HUES6 (cell line): ENCODE data around the gene ADGRL3.
A peak's percentile ranks its signal among the peaks of the same experiment; 100 is the strongest.

Experiments used
- H3K27ac ChIP-seq: 2 replicates; pipeline ENCODE4 v1.7.0; 2013; ENCODE audit warnings: low read depth, mild to moderate bottlenecking, low read length, inconsistent platforms
- H3K27me3 ChIP-seq: 2 replicates; pipeline ENCODE4 v1.6.1; 2013; ENCODE audit warnings: low read length; ENCODE audit not compliant: control insufficient read depth, insufficient read depth
- H3K36me3 ChIP-seq: 2 replicates; pipeline ENCODE4 v1.6.1; 2013; ENCODE audit warnings: low read length; ENCODE audit not compliant: control insufficient read depth, insufficient read depth
- H3K4me1 ChIP-seq: 2 replicates; pipeline ENCODE4 v1.6.1; 2013; ENCODE audit warnings: low read length; ENCODE audit not compliant: control insufficient read depth, insufficient read depth
- H3K4me3 ChIP-seq: 2 replicates; pipeline ENCODE4 v1.5.1; 2013; ENCODE audit warnings: low read depth, low read length
- H3K9ac ChIP-seq: one replicate; pipeline ENCODE4 v1.6.1; 2013; ENCODE audit warnings: mild to moderate bottlenecking, low read length
- H3K9me3 ChIP-seq: 2 replicates; pipeline ENCODE4 v1.6.1; 2013; ENCODE audit warnings: low read depth, low read length; ENCODE audit not compliant: control insufficient read depth, insufficient read depth

The ADGRL3 gene

GRCh38 chr4:61911313-61911756, 711.2 kb downstream of the ADGRL3 start:
- Histone ChIP-seq H3K36me3 (no peaks in the 10 kb centered on the region), H3K27me3 (no peaks in the 10 kb centered on the region), H3K9me3 (no peaks in the 10 kb centered on the region), H3K9ac (peak overlapping the region; percentile 21), H3K27ac (peak overlapping the region; percentile 86), H3K4me3 (peak overlapping the region; percentile 38), H3K4me1 (peaks cover 59% of the 10 kb centered on the region)

GRCh38 chr4:61913619-61914018, 713.5 kb downstream of the ADGRL3 start:
- Histone ChIP-seq H3K9me3 (no peaks in the 10 kb centered on the region; the same call in 1 of the 2 replicates), H3K27me3 (no peaks in the 10 kb centered on the region), H3K27ac (no peak overlapping the region), H3K4me1 (peaks cover 61% of the 10 kb centered on the region), H3K4me3 (no peak overlapping the region), H3K9ac (no peak overlapping the region), H3K36me3 (no peaks in the 10 kb centered on the region)

DNA sequence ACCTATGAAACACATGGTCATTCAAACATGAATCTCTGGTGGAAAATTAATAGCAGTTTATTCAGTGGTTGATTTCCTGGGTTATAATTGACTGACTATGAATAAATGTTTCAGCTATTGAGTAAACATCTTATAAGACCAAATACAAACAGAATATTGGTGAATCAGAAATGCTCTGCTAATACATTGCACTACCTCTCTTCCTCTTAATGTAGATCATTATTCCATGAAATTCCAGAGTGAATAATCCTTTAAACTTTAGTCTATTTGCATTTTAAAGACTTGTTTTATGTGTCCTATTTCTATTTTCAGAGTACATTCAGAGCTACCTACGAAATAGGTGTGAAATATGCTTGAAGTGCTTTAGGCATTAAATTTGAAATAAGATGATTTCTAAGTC, 715.4 kb downstream of the ADGRL3 start:
- no peak overlapping the region for H3K4me3 ChIP-seq

DNA sequence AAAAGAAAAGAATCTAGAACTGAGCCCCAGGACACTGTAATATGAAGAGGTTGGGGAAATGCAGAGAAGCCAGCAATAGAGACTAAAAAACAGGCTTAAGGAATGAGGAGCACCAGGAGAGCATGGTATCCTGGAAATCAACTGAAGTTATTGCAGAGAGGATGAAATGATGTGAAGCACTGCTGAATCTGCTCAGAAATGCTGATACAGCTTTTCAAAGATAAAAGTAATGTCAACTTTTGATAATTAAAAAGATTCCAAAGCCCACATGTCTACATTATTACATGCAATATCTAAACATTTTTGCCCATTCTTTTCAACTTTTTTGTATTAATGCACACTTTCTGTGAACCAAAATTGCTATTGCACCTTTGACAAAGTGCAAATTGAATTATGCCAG, 718.4 kb downstream of the ADGRL3 start:
- peaks cover 33% of the 10 kb centered on the region for H3K4me1 ChIP-seq
- H3K9me3 ChIP-seq: no peaks in the 10 kb centered on the region; the same call in 1 of the 2 replicates
- no peaks in the 10 kb centered on the region for H3K27me3 ChIP-seq
- no peaks in the 10 kb centered on the region for H3K36me3 ChIP-seq
- no peak overlapping the region for H3K27ac ChIP-seq
- H3K9ac ChIP-seq: no peak overlapping the region
- H3K4me3 ChIP-seq: no peak overlapping the region

More for the DNA sequence above, 715.4 kb downstream of the ADGRL3 start:
- H3K4me1 ChIP-seq: peaks cover 50% of the 10 kb centered on the region
- no peaks in the 10 kb centered on the region; the same call in 1 of the 2 replicates for H3K9me3 ChIP-seq
- H3K27ac ChIP-seq: no peak overlapping the region
- H3K9ac ChIP-seq: no peak overlapping the region
- H3K27me3 ChIP-seq: no peaks in the 10 kb centered on the region
- no peaks in the 10 kb centered on the region for H3K36me3 ChIP-seq

GRCh38 chr4:61918987-61919386, 718.9 kb downstream of the ADGRL3 start:
- Histone ChIP-seq H3K27me3 (no peaks in the 10 kb centered on the region), H3K4me3 (no peak overlapping the region), H3K4me1 (peaks cover 33% of the 10 kb centered on the region), H3K9me3 (no peaks in the 10 kb centered on the region; the same call in 1 of the 2 replicates), H3K27ac (no peak overlapping the region), H3K9ac (no peak overlapping the region), H3K36me3 (no peaks in the 10 kb centered on the region)

GRCh38 chr4:61919561-61919960, 719.4 kb downstream of the ADGRL3 start:
- Histone ChIP-seq H3K27ac (no peak overlapping the region), H3K9ac (no peak overlapping the region), H3K9me3 (no peaks in the 10 kb centered on the region; the same call in 1 of the 2 replicates), H3K27me3 (no peaks in the 10 kb centered on the region), H3K4me3 (no peak overlapping the region), H3K4me1 (peaks cover 27% of the 10 kb centered on the region), H3K36me3 (no peaks in the 10 kb centered on the region)

DNA sequence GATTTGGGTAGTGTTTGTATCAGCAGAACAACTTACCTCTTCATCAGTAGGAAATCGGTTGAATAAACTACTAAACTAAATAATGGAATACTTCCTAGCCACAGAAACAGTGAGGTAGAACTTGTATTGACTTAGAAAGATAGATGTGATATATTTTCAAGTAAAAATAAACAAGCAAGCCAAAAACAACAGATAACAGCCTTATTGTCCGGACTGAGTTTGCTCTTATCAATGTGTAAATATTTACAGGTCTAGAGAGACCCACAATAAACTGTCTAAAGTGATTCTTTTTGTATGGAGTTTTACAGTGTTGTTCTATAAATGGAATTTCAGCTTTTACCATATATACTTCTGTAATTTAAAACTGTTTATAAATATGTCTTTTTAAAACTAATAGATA, 721.8 kb downstream of the ADGRL3 start:
- Histone ChIP-seq H3K9me3 (no peaks in the 10 kb centered on the region; the same call in 1 of the 2 replicates), H3K36me3 (no peaks in the 10 kb centered on the region), H3K4me3 (no peak overlapping the region), H3K27ac (no peak overlapping the region), H3K27me3 (no peaks in the 10 kb centered on the region), H3K9ac (no peak overlapping the region), H3K4me1 (peaks cover 19% of the 10 kb centered on the region)

GRCh38 chr4:61922766-61923165, 722.6 kb downstream of the ADGRL3 start:
- H3K36me3 ChIP-seq: no peaks in the 10 kb centered on the region
- H3K27ac ChIP-seq: no peak overlapping the region
- H3K27me3 ChIP-seq: no peaks in the 10 kb centered on the region
- no peak overlapping the region for H3K4me3 ChIP-seq
- no peak overlapping the region for H3K9ac ChIP-seq
- peaks cover 19% of the 10 kb centered on the region for H3K4me1 ChIP-seq
- H3K9me3 ChIP-seq: no peaks in the 10 kb centered on the region; the same call in 1 of the 2 replicates

GRCh38 chr4:61923179-61923578, 723.1 kb downstream of the ADGRL3 start:
- H3K4me1 ChIP-seq: peaks cover 19% of the 10 kb centered on the region
- H3K36me3 ChIP-seq: no peaks in the 10 kb centered on the region
- H3K27ac ChIP-seq: no peak overlapping the region
- H3K9ac ChIP-seq: no peak overlapping the region
- H3K27me3 ChIP-seq: no peaks in the 10 kb centered on the region
- no peak overlapping the region for H3K4me3 ChIP-seq
- no peaks in the 10 kb centered on the region for H3K9me3 ChIP-seq

DNA sequence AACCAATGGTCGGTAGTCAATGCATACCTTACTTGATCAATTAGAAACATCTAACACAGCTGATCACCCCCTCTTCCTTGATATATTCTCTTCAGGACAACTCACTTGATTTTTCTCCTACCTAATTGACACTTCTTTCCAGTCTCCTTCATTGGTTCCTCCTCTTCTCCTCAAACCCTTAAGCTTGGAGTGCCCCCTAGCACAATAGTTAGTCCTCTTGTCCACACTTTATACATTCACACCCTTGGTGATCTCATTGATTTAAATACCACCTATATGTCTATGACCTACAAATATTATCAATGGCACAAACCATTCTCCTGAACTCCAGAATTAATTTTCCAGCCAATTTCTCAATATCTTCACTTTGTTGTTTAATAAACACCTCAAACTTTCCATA, 724.0 kb downstream of the ADGRL3 start:
- no peak overlapping the region for H3K9ac ChIP-seq
- no peaks in the 10 kb centered on the region for H3K9me3 ChIP-seq
- no peaks in the 10 kb centered on the region for H3K36me3 ChIP-seq

DNA sequence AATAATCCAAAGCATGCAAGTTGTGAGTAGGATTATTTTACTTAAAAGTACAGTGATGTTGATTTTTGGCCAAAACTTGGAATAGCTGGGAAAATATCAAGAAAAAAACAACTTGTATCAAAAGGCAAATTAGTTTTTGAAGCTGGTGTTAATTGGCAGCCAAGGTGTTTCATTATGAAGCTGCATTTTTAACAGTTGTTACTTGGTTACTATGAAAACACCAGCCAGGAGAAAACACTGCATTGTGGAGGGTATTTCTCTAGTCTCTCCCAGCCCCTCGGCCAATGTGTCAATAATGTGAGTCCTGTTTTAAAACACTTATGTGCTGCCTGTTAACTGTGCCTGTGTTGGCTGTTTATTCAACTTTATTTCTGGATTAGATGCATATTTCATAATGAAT, 733.4 kb downstream of the ADGRL3 start:
- H3K9ac ChIP-seq: no peak overlapping the region
- H3K36me3 ChIP-seq: no peaks in the 10 kb centered on the region
- H3K9me3 ChIP-seq: no peaks in the 10 kb centered on the region
- H3K4me3 ChIP-seq: no peak overlapping the region
- H3K27me3 ChIP-seq: no peaks in the 10 kb centered on the region
- no peak overlapping the region for H3K27ac ChIP-seq
- H3K4me1 ChIP-seq: no peaks in the 10 kb centered on the region

More for the DNA sequence above, 724.0 kb downstream of the ADGRL3 start:
- no peaks in the 10 kb centered on the region for H3K27me3 ChIP-seq
- peaks cover 15% of the 10 kb centered on the region for H3K4me1 ChIP-seq
- H3K4me3 ChIP-seq: no peak overlapping the region
- H3K27ac ChIP-seq: no peak overlapping the region

DNA sequence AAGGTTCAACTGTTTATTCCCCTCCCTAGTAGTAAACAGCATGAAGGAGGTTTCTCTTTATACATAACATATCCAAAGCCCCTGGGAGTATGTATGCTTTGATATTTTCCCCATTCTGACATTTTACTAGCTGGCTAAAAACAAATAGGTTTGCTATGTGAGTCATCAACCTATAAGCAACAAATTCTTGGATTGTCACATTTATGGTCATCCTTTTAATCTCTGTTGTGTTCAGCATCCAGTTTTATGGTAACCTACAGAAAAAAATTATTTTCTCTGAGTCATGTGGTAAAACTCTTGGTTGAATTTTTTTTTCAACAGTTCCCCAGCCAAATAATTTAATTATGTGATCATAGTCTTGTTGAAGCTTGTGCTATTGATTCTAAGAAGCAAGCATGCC, 734.1 kb downstream of the ADGRL3 start:
- Histone ChIP-seq H3K27me3 (no peaks in the 10 kb centered on the region), H3K9me3 (no peaks in the 10 kb centered on the region), H3K4me1 (no peaks in the 10 kb centered on the region), H3K4me3 (no peak overlapping the region), H3K9ac (no peak overlapping the region), H3K27ac (no peak overlapping the region), H3K36me3 (no peaks in the 10 kb centered on the region)
